ENCODE data around the gene ARFGEF3. TPM values are rescaled to one million over a fixed set of nuclear protein-coding genes. Genes with fewer than 3 reads are reported as not detected.
"Not testable (repeated sequence)": the region's sequence is repeated elsewhere in the genome, so short reads cannot be mapped to it uniquely, and the experiment has no call there.

Gene ARFGEF3
- total and polyA plus RNA-seq, 2 donors: 1.3 to 9.6 TPM

GRCh38 chr6:138341176-138341575, 179.4 kb downstream of the ARFGEF3 start:
- Histone ChIP-seq H3K27ac (ENCODE audit: low read depth) (no peak overlapping the region), H3K4me1 (ENCODE audit: insufficient read depth) (no peaks in the 10 kb centered on the region), H3K36me3 (ENCODE audit: insufficient read depth) (no peaks in the 10 kb centered on the region), H3K4me3 (ENCODE audit: low read depth, low read length) (no peak overlapping the region)
- 82% methylated on average over 1 of the region's 1 CpG for WGBS
- DNase-seq (ENCODE audit: extremely low spot score): no peak

GRCh38 chr6:138343112-138343511, 181.4 kb downstream of the ARFGEF3 start:
- DNase-seq (ENCODE audit: extremely low spot score): no peak
- Histone ChIP-seq H3K27ac (ENCODE audit: low read depth) (no peak overlapping the region), H3K36me3 (ENCODE audit: insufficient read depth) (no peaks in the 10 kb centered on the region), H3K4me1 (ENCODE audit: insufficient read depth) (no peaks in the 10 kb centered on the region), H3K4me3 (ENCODE audit: low read depth, low read length) (no peak overlapping the region)

GRCh38 chr6:138345565-138346285, 184.0 kb downstream of the ARFGEF3 start:
- Histone ChIP-seq H3K27ac (ENCODE audit: low read depth) (no peak overlapping the region), H3K36me3 (ENCODE audit: insufficient read depth) (no peaks in the 10 kb centered on the region), H3K4me3 (ENCODE audit: low read depth, low read length) (no peak overlapping the region), H3K4me1 (ENCODE audit: insufficient read depth) (no peaks in the 10 kb centered on the region)
- WGBS: 67% methylated on average over 2 of the region's 2 CpGs
- DNase-seq (ENCODE audit: extremely low spot score): no peak

- Histone ChIP-seq H3K36me3 (ENCODE audit: insufficient read depth) (no peaks in the 10 kb centered on the region), H3K4me3 (ENCODE audit: low read depth, low read length) (no peak overlapping the region), H3K27ac (ENCODE audit: low read depth) (no peak overlapping the region), H3K4me1 (ENCODE audit: insufficient read depth) (no peaks in the 10 kb centered on the region)
- 52% methylated on average over 2 of the region's 2 CpGs for WGBS
- DNase-seq (ENCODE audit: extremely low spot score): no peak
Observed at GRCh38 chr6:138346302-138347195, 184.8 kb downstream of the ARFGEF3 start.

GRCh38 chr6:138347864-138348263, 186.1 kb downstream of the ARFGEF3 start:
- no peak overlapping the region for H3K27ac ChIP-seq (ENCODE audit: low read depth)
- H3K4me3 ChIP-seq (ENCODE audit: low read depth, low read length): no peak overlapping the region
- H3K4me1 ChIP-seq (ENCODE audit: insufficient read depth): no peaks in the 10 kb centered on the region
- no peak for DNase-seq (ENCODE audit: extremely low spot score)
- no peaks in the 10 kb centered on the region for H3K36me3 ChIP-seq (ENCODE audit: insufficient read depth)
- 68% methylated on average over 2 of the region's 2 CpGs for WGBS

GRCh38 chr6:138349891-138350290, 188.2 kb downstream of the ARFGEF3 start:
- 81% methylated on average over 3 of the region's 3 CpGs for WGBS
- no peak overlapping the region for H3K27ac ChIP-seq (ENCODE audit: low read depth)
- no peak overlapping the region for H3K4me3 ChIP-seq (ENCODE audit: low read depth, low read length)
- no peaks in the 10 kb centered on the region for H3K36me3 ChIP-seq (ENCODE audit: insufficient read depth)
- no peak for DNase-seq (ENCODE audit: extremely low spot score)
- no peaks in the 10 kb centered on the region for H3K4me1 ChIP-seq (ENCODE audit: insufficient read depth)

- Histone ChIP-seq H3K36me3 (ENCODE audit: insufficient read depth) (no peaks in the 10 kb centered on the region), H3K27ac (ENCODE audit: low read depth) (no peak overlapping the region), H3K4me3 (ENCODE audit: low read depth, low read length) (no peak overlapping the region), H3K4me1 (ENCODE audit: insufficient read depth) (no peaks in the 10 kb centered on the region)
- no peak for DNase-seq (ENCODE audit: extremely low spot score)
- 82% methylated on average over 1 of the region's 1 CpG for WGBS
Observed at GRCh38 chr6:138357928-138358327, 196.2 kb downstream of the ARFGEF3 start.

- not testable (repeated sequence) for H3K4me1 ChIP-seq (ENCODE audit: insufficient read depth); DNase-seq (ENCODE audit: extremely low spot score); H3K27ac ChIP-seq (ENCODE audit: low read depth); H3K4me3 ChIP-seq (ENCODE audit: low read depth, low read length); H3K36me3 ChIP-seq (ENCODE audit: insufficient read depth)
- 94% methylated on average over 8 of the region's 8 CpGs for WGBS
Observed at GRCh38 chr6:138368684-138369083, 206.9 kb downstream of the ARFGEF3 start.

GRCh38 chr6:138370631-138371451, 209.1 kb downstream of the ARFGEF3 start:
- 74% methylated on average over 9 of the region's 9 CpGs for whole genome bisulfite sequencing
- H3K27ac ChIP-seq (ENCODE audit: low read depth): no peak overlapping the region
- no peaks in the 10 kb centered on the region for H3K36me3 ChIP-seq (ENCODE audit: insufficient read depth)
- no peak overlapping the region for H3K4me3 ChIP-seq (ENCODE audit: low read depth, low read length)
- DNase-seq (ENCODE audit: extremely low spot score): no peak
- no peaks in the 10 kb centered on the region for H3K4me1 ChIP-seq (ENCODE audit: insufficient read depth)

- 57% methylated on average over 3 of the region's 3 CpGs for WGBS
- no peaks in the 10 kb centered on the region for H3K4me1 ChIP-seq (ENCODE audit: insufficient read depth)
- H3K36me3 ChIP-seq (ENCODE audit: insufficient read depth): no peaks in the 10 kb centered on the region
- DNase-seq (ENCODE audit: extremely low spot score): no peak
- H3K27ac ChIP-seq (ENCODE audit: low read depth): no peak overlapping the region
- H3K4me3 ChIP-seq (ENCODE audit: low read depth, low read length): no peak overlapping the region
Observed at GRCh38 chr6:138371452-138371711, 209.6 kb downstream of the ARFGEF3 start.

GRCh38 chr6:138371720-138372119, 210.0 kb downstream of the ARFGEF3 start:
- Histone ChIP-seq H3K4me1 (ENCODE audit: insufficient read depth) (no peaks in the 10 kb centered on the region), H3K4me3 (ENCODE audit: low read depth, low read length) (no peak overlapping the region), H3K36me3 (ENCODE audit: insufficient read depth) (no peaks in the 10 kb centered on the region), H3K27ac (ENCODE audit: low read depth) (no peak overlapping the region)
- no peak for DNase-seq (ENCODE audit: extremely low spot score)
- WGBS: 16% methylated on average over 3 of the region's 3 CpGs

GRCh38 chr6:138372711-138373463, 211.1 kb downstream of the ARFGEF3 start:
- Histone ChIP-seq H3K36me3 (ENCODE audit: insufficient read depth) (no peaks in the 10 kb centered on the region), H3K4me1 (ENCODE audit: insufficient read depth) (no peaks in the 10 kb centered on the region), H3K4me3 (ENCODE audit: low read depth, low read length) (no peak overlapping the region), H3K27ac (ENCODE audit: low read depth) (no peak overlapping the region)
- no peak for DNase-seq (ENCODE audit: extremely low spot score)

GRCh38 chr6:138374230-138374629, 212.5 kb downstream of the ARFGEF3 start:
- Histone ChIP-seq H3K27ac (ENCODE audit: low read depth) (no peak overlapping the region), H3K4me1 (ENCODE audit: insufficient read depth) (no peaks in the 10 kb centered on the region), H3K4me3 (ENCODE audit: low read depth, low read length) (no peak overlapping the region), H3K36me3 (ENCODE audit: insufficient read depth) (no peaks in the 10 kb centered on the region)
- no peak for DNase-seq (ENCODE audit: extremely low spot score)
